IMR-90 (cell line): Measurements from ENCODE around the gene JAKMIP2. TPM values are rescaled to one million over a fixed set of nuclear protein-coding genes. Genes with fewer than 3 reads are reported as not detected.

Experiments used
- ATAC-seq: fragments of 200-7000 bp; cut with Tn5 transposase; 2 replicates; pipeline ENCODE4 v1.9.1; 2020; ENCODE audit warnings: low read depth, mild to moderate bottlenecking, moderate library complexity
- BruUV-seq: library from RNA; stranded (reverse); fragments of 400-500 nt; replicated peaks from 2 replicates; lab custom pipeline; 2021; lab: Mats Ljungman, UMichigan
- CTCF ChIA-PET: fragments of 300-600 bp; formaldehyde crosslinking; extraction: SDS; loops from one replicate; lab custom pipeline; 2021; ENCODE audit warnings: antibody characterized with exemption; lab: Yijun Ruan, JAX
- POLR2A ChIA-PET: fragments of 300-600 bp; sonication (Branson Sonifier 250); formaldehyde crosslinking; loops from one replicate; lab custom pipeline; 2022; ENCODE audit warnings: antibody characterized with exemption; ENCODE audit not compliant: unreplicated experiment; lab: Charles Lee
- DNase-seq: peaks from one replicate; pipeline ENCODE4 v3.0.0; 2013
- H2AFZ ChIP-seq: replicated peaks from 2 replicates; pipeline ENCODE3; 2013; ENCODE audit warnings: low read length, mild to moderate bottlenecking; ENCODE audit not compliant: poor library complexity
- H2AK5ac ChIP-seq: 2 replicates; pipeline ENCODE4 v1.6.1; 2013; ENCODE audit warnings: low read depth, low read length, inconsistent platforms
- H2AK9ac ChIP-seq: replicated peaks from 2 replicates; pipeline ENCODE3; 2013; ENCODE audit warnings: mild to moderate bottlenecking, low read depth, low read length, moderate library complexity; ENCODE audit not compliant: poor library complexity
- H2BK120ac ChIP-seq: 2 replicates; pipeline ENCODE4 v1.6.1; 2013; ENCODE audit warnings: low read depth, low read length, inconsistent platforms
- H2BK15ac ChIP-seq: 3 replicates; pipeline ENCODE4 v1.6.1; 2013; ENCODE audit warnings: low read depth, low read length, inconsistent platforms
- H2BK20ac ChIP-seq: 2 replicates; pipeline ENCODE4 v1.6.1; 2013; ENCODE audit warnings: low read depth, mild to moderate bottlenecking, inconsistent platforms, low read length, moderate library complexity
- H2BK5ac ChIP-seq: 2 replicates; pipeline ENCODE4 v1.6.1; 2013; ENCODE audit warnings: mild to moderate bottlenecking, low read depth, low read length, inconsistent platforms; ENCODE audit not compliant: poor library complexity, severe bottlenecking
- H3K14ac ChIP-seq: replicated peaks from 2 replicates; pipeline ENCODE4 v1.6.1; 2013; ENCODE audit warnings: low read depth, low read length, inconsistent platforms
- H3K18ac ChIP-seq: 2 replicates; pipeline ENCODE4 v1.6.1; 2013; ENCODE audit warnings: low read depth, low read length, control low read depth
- H3K23ac ChIP-seq: 2 replicates; pipeline ENCODE4 v1.6.1; 2013; ENCODE audit warnings: low read depth, low read length, inconsistent platforms
- H3K27ac ChIP-seq: 2 replicates; pipeline ENCODE4 v1.5.1; 2013; ENCODE audit warnings: mild to moderate bottlenecking, control low read depth, low read length; ENCODE audit not compliant: insufficient read depth
- H3K27me3 ChIP-seq: 2 replicates; pipeline ENCODE4 v1.6.1; 2013; ENCODE audit warnings: low read length; ENCODE audit not compliant: control insufficient read depth, insufficient read depth
- H3K36me3 ChIP-seq: 2 replicates; pipeline ENCODE4 v1.6.1; 2013; ENCODE audit warnings: low read length, mixed read lengths; ENCODE audit not compliant: control insufficient read depth, insufficient read depth
- H3K4ac ChIP-seq: 2 replicates; pipeline ENCODE4 v1.6.1; 2013; ENCODE audit warnings: low read depth, low read length, inconsistent platforms
- H3K4me1 ChIP-seq: 2 replicates; pipeline ENCODE4 v1.6.1; 2013; ENCODE audit warnings: low read length, mixed read lengths; ENCODE audit not compliant: control insufficient read depth, insufficient read depth
- H3K4me2 ChIP-seq: 2 replicates; pipeline ENCODE4 v1.6.1; 2013; ENCODE audit warnings: low read depth, mild to moderate bottlenecking, control low read depth, low read length, moderate library complexity
- H3K4me3 ChIP-seq: 2 replicates; pipeline ENCODE4 v1.5.1; 2013; ENCODE audit warnings: low read depth, mild to moderate bottlenecking, control low read depth, low read length, moderate library complexity; ENCODE audit not compliant: insufficient read depth
- H3K56ac ChIP-seq: 2 replicates; pipeline ENCODE4 v1.6.1; 2013; ENCODE audit warnings: low read length, inconsistent platforms; ENCODE audit not compliant: insufficient read depth; ENCODE audit errors: extremely low read depth
- H3K79me1 ChIP-seq, 2 experiments: 2 replicates each; pipeline ENCODE4 v1.6.1; 2013; ENCODE audit warnings: low read length in 2 of 2, inconsistent platforms in 1 of 2, low read depth in 1 of 2
- H3K9ac ChIP-seq: 2 replicates; pipeline ENCODE4 v1.6.1; 2013; ENCODE audit warnings: low read depth, low read length, control low read depth
- H3K9me1 ChIP-seq: 2 replicates; pipeline ENCODE4 v1.6.1; 2013; ENCODE audit warnings: low read length, inconsistent platforms; ENCODE audit not compliant: insufficient read depth
- H3K9me3 ChIP-seq: 2 replicates; pipeline ENCODE4 v1.6.1; 2013; ENCODE audit warnings: low read length; ENCODE audit not compliant: control insufficient read depth, insufficient read depth
- H4K20me1 ChIP-seq: 2 replicates; pipeline ENCODE4 v1.6.1; 2013; ENCODE audit warnings: low read length, inconsistent platforms; ENCODE audit not compliant: insufficient read depth
- H4K5ac ChIP-seq: 2 replicates; pipeline ENCODE4 v1.6.1; 2013; ENCODE audit warnings: mild to moderate bottlenecking, low read depth, low read length, control low read depth
- H4K8ac ChIP-seq, 2 experiments: 2 replicates each; pipeline ENCODE4 v1.6.1; 2013; ENCODE audit warnings: low read depth in 2 of 2, low read length in 2 of 2, control low read depth in 1 of 2, inconsistent platforms in 1 of 2
- H4K91ac ChIP-seq: 2 replicates; pipeline ENCODE4 v1.6.1; 2013; ENCODE audit warnings: low read depth, low read length, inconsistent platforms; ENCODE audit not compliant: insufficient read depth
- MAFK ChIP-seq: IDR thresholded peaks from 2 replicates; pipeline ENCODE4 v1.6.1; 2012; ENCODE audit warnings: low read depth, low read length, improper control_type of control experiment
- POLR2A ChIP-seq: IDR thresholded peaks from 2 replicates; pipeline ENCODE4 v1.6.1; 2012; ENCODE audit warnings: mild to moderate bottlenecking, low read depth, low read length
- RCOR1 ChIP-seq: IDR thresholded peaks from 2 replicates; pipeline ENCODE4 v1.6.1; 2012; ENCODE audit warnings: mild to moderate bottlenecking, low read length, improper control_type of control experiment; ENCODE audit not compliant: insufficient replicate concordance
- RFX5 ChIP-seq: IDR thresholded peaks from 2 replicates; pipeline ENCODE4 v1.8.0; 2012; ENCODE audit warnings: low read depth, mild to moderate bottlenecking, low read length, moderate library complexity
- SMC3 ChIP-seq: fragments of 150-350 bp; IDR thresholded peaks from 2 replicates; pipeline ENCODE4 v1.6.1; 2016; ENCODE audit warnings: low read depth, mild to moderate bottlenecking, antibody characterized with exemption, low read length, moderate library complexity
- WGBS, 2 experiments: methylation state at CpG; one replicate each; pipeline versions ENCODE4 v1.1.5 to v1.1.7; 2013; ENCODE audit warnings: missing lambda C conversion rate in 2 of 2; ENCODE audit not compliant: insufficient read length in 1 of 2; ENCODE audit errors: extremely low coverage in 2 of 2; 5-methylcytosine and 5-hydroxymethylcytosine counted together
- dilution Hi-C: fragments of 300-500 bp; cut with HindIII; formaldehyde crosslinking; loops from one replicate; pipeline ENCODE4 v1.14.3; 2018; ENCODE audit warnings: low sequenced_read_pairs; ENCODE audit not compliant: unreplicated experiment
- in situ Hi-C: fragments of 300-500 bp; cut with MboI; formaldehyde crosslinking; loops from 3 replicates; pipeline ENCODE4 v1.14.3; 2019; ENCODE audit warnings: low sequenced_read_pairs, inconsistent platforms, mixed read lengths
- intact Hi-C: fragments of 100-400 bp; cut with micrococcal nuclease; formaldehyde crosslinking; loops from 2 replicates; pipeline ENCODE4 v1.10.0; 2022
- polyA plus RNA-seq, 3 experiments: library from polyadenylated mRNA; depleted of rRNA; stranded (reverse); fragments of >200 nt; gene quantifications; 2 replicates each; pipeline ENCODE4 v1.2.3, GENCODE V29; 2012; ENCODE audit warnings: low replicate concordance in 1 of 3
- total RNA-seq: library from RNA; depleted of rRNA; stranded (reverse); fragments of >200 nt; gene quantifications from 2 replicates; pipeline ENCODE4 v1.2.3, GENCODE V29; 2012
- TF ChIP-seq, protein P1 (sequence below): fragments of 150-350 bp; IDR thresholded peaks from 2 replicates; pipeline ENCODE4 v1.6.1; 2017; ENCODE audit warnings: mild to moderate bottlenecking, antibody characterized with exemption, low read length, low read depth

Gene JAKMIP2
- total and polyA plus RNA-seq, 2 of the 4 experiments (the other 2 are of a cell fraction) = under 0.01 TPM; not detected in 1

DNA sequence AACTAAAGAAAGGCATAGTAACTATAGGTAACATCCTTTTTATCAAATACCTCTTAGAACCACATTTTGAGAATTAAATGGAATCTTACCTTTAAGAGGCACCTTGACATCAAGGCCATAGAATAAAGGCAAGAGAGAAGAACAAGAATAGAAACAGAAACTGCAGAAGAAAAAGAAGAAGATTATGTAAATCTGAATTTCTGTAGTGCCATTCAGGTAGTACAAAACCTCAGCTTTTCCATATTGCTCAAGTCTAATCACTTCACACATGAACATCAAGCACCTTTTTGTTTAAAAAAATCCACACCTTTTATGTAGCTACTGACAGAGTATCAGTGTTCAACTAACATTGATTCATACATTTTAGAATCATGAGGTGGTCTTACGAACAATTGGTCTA, 180.9 kb downstream of the JAKMIP2 start:
- no peak overlapping the region for H3K14ac ChIP-seq
- no peak overlapping the region for H2AFZ ChIP-seq
- in situ Hi-C loops = no loop called here
- H2BK20ac ChIP-seq = no peak overlapping the region
- no peaks in the 10 kb centered on the region for H3K9me3 ChIP-seq
- H2BK5ac ChIP-seq = no peak overlapping the region
- H3K27ac ChIP-seq = no peak overlapping the region
- no peak overlapping the region for H3K18ac ChIP-seq
- H3K23ac ChIP-seq = no peak overlapping the region
- H3K79me1 ChIP-seq = no peaks in the 10 kb centered on the region
- no peak overlapping the region for H2BK15ac ChIP-seq
- H4K20me1 ChIP-seq = no peaks in the 10 kb centered on the region
- ATAC-seq = no peak
- no peaks in the 10 kb centered on the region for H3K9me1 ChIP-seq
- no peak overlapping the region for H3K56ac ChIP-seq
- H3K4me1 ChIP-seq = no peaks in the 10 kb centered on the region
- no peak for TF ChIP-seq SMC3
- no peak for TF ChIP-seq RFX5
- TF ChIP-seq, protein P1, sequence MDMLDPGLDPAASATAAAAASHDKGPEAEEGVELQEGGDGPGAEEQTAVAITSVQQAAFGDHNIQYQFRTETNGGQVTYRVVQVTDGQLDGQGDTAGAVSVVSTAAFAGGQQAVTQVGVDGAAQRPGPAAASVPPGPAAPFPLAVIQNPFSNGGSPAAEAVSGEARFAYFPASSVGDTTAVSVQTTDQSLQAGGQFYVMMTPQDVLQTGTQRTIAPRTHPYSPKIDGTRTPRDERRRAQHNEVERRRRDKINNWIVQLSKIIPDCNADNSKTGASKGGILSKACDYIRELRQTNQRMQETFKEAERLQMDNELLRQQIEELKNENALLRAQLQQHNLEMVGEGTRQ = no peak
- TF ChIP-seq POLR2A = no peak
- TF ChIP-seq RCOR1 = no peak
- TF ChIP-seq MAFK = no peak
- H3K4ac ChIP-seq = no peak overlapping the region
- BruUV-seq = no TSS peak
- H4K91ac ChIP-seq = no peak overlapping the region
- no peak overlapping the region for H4K8ac ChIP-seq
- no peaks in the 10 kb centered on the region for H3K36me3 ChIP-seq
- H2AK9ac ChIP-seq = no peak overlapping the region
- no peak overlapping the region for H4K5ac ChIP-seq
- H2AK5ac ChIP-seq = no peak overlapping the region
- ChIA-PET POLR2A (no interaction called here), CTCF (no interaction called here)
- H3K9ac ChIP-seq = no peak overlapping the region
- no peak overlapping the region for H2BK120ac ChIP-seq
- dilution Hi-C loops = no loop called here
- H3K27me3 ChIP-seq = peaks cover 2% of the 10 kb centered on the region; the same call in 1 of the 2 replicates
- intact Hi-C loops = no loop called here
- H3K4me2 ChIP-seq = no peak overlapping the region
- no CpG with 5 or more reads among the region's 1 CpG for WGBS, 2 experiments
- H3K4me3 ChIP-seq = no peak overlapping the region
- no peak for DNase-seq
